ENCODE measurements around the gene KRT7.

DNA sequence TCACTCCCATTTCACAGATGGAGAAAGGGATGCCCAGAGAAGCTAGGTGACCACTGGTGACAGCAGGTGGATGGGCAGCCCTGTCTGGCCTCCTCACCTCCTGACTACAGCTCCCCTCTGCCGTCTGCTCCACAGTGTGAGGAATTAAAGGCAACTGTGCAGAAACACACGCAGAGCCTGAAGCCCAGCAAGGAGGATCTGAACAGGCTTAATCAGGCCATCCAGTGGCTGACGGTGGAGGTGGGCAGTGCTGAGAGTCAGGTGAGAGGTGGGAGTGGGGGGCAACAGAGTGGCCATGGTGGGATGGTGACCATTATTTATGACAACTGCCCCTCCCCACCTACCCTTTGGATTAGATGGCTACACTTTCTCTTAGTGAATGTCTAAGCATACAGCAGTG lies 42.6 kb downstream of the KRT7 start:
- TF ChIP-seq, protein P1, sequence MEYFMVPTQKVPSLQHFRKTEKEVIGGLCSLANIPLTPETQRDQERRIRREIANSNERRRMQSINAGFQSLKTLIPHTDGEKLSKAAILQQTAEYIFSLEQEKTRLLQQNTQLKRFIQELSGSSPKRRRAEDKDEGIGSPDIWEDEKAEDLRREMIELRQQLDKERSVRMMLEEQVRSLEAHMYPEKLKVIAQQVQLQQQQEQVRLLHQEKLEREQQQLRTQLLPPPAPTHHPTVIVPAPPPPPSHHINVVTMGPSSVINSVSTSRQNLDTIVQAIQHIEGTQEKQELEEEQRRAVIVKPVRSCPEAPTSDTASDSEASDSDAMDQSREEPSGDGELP (CRISPR knock-in tag; IDR thresholded peaks at IDR 0.05; ENCODE audit: borderline replicate concordance), result no peak
- TF ChIP-seq TAF1 (IDR thresholded peaks at IDR 0.05; ENCODE audit: control insufficient read depth, extremely low read depth, insufficient read depth, low read length, severe bottlenecking) (no peak), RBM25 (IDR thresholded peaks at IDR 0.05; ENCODE audit: low read depth, low read length, severe bottlenecking) (no peak), TCFL5 (CRISPR knock-in tag; conservative IDR thresholded peaks at IDR 0.05) (no peak), EZH2 (IDR thresholded peaks at IDR 0.05; ENCODE audit: borderline replicate concordance, low read depth, low read length) (no peak), CREB1 (IDR thresholded peaks at IDR 0.05) (no peak), CREB1 (CRISPR knock-in tag; IDR thresholded peaks at IDR 0.05) (no peak)
- TF ChIP-seq, protein P2, sequence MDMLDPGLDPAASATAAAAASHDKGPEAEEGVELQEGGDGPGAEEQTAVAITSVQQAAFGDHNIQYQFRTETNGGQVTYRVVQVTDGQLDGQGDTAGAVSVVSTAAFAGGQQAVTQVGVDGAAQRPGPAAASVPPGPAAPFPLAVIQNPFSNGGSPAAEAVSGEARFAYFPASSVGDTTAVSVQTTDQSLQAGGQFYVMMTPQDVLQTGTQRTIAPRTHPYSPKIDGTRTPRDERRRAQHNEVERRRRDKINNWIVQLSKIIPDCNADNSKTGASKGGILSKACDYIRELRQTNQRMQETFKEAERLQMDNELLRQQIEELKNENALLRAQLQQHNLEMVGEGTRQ (CRISPR knock-in tag; IDR thresholded peaks at IDR 0.05), result no peak
- TF ChIP-seq, protein P3, sequence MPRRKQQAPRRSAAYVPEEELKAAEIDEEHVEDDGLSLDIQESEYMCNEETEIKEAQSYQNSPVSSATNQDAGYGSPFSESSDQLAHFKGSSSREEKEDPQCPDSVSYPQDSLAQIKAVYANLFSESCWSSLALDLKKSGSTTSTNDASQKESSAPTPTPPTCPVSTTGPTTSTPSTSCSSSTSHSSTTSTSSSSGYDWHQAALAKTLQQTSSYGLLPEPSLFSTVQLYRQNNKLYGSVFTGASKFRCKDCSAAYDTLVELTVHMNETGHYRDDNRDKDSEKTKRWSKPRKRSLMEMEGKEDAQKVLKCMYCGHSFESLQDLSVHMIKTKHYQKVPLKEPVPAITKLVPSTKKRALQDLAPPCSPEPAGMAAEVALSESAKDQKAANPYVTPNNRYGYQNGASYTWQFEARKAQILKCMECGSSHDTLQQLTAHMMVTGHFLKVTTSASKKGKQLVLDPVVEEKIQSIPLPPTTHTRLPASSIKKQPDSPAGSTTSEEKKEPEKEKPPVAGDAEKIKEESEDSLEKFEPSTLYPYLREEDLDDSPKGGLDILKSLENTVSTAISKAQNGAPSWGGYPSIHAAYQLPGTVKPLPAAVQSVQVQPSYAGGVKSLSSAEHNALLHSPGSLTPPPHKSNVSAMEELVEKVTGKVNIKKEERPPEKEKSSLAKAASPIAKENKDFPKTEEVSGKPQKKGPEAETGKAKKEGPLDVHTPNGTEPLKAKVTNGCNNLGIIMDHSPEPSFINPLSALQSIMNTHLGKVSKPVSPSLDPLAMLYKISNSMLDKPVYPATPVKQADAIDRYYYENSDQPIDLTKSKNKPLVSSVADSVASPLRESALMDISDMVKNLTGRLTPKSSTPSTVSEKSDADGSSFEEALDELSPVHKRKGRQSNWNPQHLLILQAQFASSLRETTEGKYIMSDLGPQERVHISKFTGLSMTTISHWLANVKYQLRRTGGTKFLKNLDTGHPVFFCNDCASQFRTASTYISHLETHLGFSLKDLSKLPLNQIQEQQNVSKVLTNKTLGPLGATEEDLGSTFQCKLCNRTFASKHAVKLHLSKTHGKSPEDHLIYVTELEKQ (CRISPR knock-in tag; IDR thresholded peaks at IDR 0.05), result no peak
- TF ChIP-seq, protein P4, sequence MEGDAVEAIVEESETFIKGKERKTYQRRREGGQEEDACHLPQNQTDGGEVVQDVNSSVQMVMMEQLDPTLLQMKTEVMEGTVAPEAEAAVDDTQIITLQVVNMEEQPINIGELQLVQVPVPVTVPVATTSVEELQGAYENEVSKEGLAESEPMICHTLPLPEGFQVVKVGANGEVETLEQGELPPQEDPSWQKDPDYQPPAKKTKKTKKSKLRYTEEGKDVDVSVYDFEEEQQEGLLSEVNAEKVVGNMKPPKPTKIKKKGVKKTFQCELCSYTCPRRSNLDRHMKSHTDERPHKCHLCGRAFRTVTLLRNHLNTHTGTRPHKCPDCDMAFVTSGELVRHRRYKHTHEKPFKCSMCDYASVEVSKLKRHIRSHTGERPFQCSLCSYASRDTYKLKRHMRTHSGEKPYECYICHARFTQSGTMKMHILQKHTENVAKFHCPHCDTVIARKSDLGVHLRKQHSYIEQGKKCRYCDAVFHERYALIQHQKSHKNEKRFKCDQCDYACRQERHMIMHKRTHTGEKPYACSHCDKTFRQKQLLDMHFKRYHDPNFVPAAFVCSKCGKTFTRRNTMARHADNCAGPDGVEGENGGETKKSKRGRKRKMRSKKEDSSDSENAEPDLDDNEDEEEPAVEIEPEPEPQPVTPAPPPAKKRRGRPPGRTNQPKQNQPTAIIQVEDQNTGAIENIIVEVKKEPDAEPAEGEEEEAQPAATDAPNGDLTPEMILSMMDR (IDR thresholded peaks at IDR 0.05 in 2 of 3, conservative IDR thresholded peaks at IDR 0.05 in 1 of 3; ENCODE audit: insufficient read depth in 2 of 3, low read depth in 1 of 3, low read length in 3 of 3), result no peak
- TF ChIP-seq, protein P5, sequence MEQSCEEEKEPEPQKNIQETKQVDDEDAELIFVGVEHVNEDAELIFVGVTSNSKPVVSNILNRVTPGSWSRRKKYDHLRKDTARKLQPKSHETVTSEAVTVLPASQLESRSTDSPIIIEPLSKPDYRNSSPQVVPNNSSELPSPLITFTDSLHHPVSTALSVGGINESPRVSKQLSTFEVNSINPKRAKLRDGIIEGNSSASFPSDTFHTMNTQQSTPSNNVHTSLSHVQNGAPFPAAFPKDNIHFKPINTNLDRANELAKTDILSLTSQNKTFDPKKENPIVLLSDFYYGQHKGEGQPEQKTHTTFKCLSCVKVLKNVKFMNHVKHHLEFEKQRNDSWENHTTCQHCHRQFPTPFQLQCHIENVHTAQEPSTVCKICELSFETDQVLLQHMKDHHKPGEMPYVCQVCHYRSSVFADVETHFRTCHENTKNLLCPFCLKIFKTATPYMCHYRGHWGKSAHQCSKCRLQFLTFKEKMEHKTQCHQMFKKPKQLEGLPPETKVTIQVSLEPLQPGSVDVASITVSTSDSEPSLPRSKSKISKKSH (CRISPR knock-in tag; IDR thresholded peaks at IDR 0.05), result no peak

Data from K562 (cell line).